ENCODE measurements around the gene TPSG1.
"Not testable (repeated sequence)": the region's sequence is repeated elsewhere in the genome, so short reads cannot be mapped to it uniquely, and the experiment has no call there.

TPSG1 gene

GRCh38 chr16:1225051-1225451, at the start of gene TPSG1:
Gene TPSG1, minus strand, starts transcription at chr16:1225268. Its CDS starts 16 bp downstream, at chr16:1225252.
- no peak for DNase-seq (ENCODE audit: low read depth)

DNA sequence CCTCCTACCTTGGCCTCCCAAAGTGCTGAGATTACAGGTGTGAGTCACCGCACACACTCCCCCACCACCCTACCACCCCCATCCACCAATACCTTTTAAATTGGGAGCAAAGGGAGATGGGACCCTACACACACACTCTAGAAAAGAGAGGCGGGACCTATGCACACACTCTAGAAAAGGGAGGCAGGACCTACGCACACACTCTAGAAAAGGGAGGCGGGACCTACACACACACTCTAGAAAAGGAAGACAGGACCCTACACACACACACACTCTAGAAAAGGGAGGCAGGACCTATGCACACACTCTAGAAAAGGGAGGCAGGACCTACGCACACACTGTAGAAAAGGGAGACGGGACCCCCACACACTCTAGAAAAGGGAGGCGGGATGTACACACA, 49.7 kb upstream of the TPSG1 start:
- H3K4me3 ChIP-seq (ENCODE audit: low read depth, low read length), result no peak overlapping the region
- no peak for DNase-seq (ENCODE audit: low read depth)
- TF ChIP-seq, protein P1, sequence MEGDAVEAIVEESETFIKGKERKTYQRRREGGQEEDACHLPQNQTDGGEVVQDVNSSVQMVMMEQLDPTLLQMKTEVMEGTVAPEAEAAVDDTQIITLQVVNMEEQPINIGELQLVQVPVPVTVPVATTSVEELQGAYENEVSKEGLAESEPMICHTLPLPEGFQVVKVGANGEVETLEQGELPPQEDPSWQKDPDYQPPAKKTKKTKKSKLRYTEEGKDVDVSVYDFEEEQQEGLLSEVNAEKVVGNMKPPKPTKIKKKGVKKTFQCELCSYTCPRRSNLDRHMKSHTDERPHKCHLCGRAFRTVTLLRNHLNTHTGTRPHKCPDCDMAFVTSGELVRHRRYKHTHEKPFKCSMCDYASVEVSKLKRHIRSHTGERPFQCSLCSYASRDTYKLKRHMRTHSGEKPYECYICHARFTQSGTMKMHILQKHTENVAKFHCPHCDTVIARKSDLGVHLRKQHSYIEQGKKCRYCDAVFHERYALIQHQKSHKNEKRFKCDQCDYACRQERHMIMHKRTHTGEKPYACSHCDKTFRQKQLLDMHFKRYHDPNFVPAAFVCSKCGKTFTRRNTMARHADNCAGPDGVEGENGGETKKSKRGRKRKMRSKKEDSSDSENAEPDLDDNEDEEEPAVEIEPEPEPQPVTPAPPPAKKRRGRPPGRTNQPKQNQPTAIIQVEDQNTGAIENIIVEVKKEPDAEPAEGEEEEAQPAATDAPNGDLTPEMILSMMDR (IDR thresholded peaks at IDR 0.05; ENCODE audit: low read depth, low read length), result no peak
- no peak for TF ChIP-seq MYC (IDR thresholded peaks at IDR 0.05; ENCODE audit: low read depth, low read length)
- TF ChIP-seq, protein P2, sequence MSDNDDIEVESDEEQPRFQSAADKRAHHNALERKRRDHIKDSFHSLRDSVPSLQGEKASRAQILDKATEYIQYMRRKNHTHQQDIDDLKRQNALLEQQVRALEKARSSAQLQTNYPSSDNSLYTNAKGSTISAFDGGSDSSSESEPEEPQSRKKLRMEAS (IDR thresholded peaks at IDR 0.05; ENCODE audit: low read depth, low read length), result no peak
- TF ChIP-seq POLR2A (IDR thresholded peaks at IDR 0.05; ENCODE audit: extremely low read depth, insufficient read length), result no peak

More at GRCh38 chr16:1225051-1225451, at the start of gene TPSG1:
- no peak within 1 kb of the TSS for H3K4me3 ChIP-seq (ENCODE audit: low read depth, low read length)
- TF ChIP-seq, protein P2 (IDR thresholded peaks at IDR 0.05; ENCODE audit: low read depth, low read length), result no peak
- TF ChIP-seq, protein P1 (IDR thresholded peaks at IDR 0.05; ENCODE audit: low read depth, low read length), result no peak
- TF ChIP-seq MYC (IDR thresholded peaks at IDR 0.05; ENCODE audit: low read depth, low read length), result no peak
- TF ChIP-seq POLR2A (IDR thresholded peaks at IDR 0.05; ENCODE audit: extremely low read depth, insufficient read length), result no peak

DNA sequence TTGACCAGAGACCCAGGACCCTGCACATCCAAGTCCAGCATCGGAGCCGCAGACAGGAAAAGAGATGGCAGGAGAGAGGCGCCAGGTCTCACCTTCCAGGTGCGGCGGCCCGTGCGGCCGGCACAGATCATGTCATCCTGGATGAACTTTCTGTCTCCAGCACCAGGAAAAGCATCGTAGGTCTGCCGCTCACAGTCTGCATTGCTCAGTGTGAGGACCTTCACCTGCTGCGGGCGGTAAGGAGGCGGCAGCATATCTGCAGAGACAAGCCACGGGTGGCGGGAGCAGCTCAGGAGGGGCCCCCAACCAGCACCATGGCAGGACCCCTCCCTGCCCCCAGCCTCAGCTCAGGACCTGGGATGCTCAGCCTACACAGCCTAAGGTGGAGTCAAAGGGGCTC, 48.7 kb upstream of the TPSG1 start:
- DNase-seq (ENCODE audit: low read depth), result no peak
- H3K4me3 ChIP-seq (ENCODE audit: low read depth, low read length), result no peak overlapping the region
- TF ChIP-seq, protein P2 (IDR thresholded peaks at IDR 0.05; ENCODE audit: low read depth, low read length), result no peak
- no peak for TF ChIP-seq MYC (IDR thresholded peaks at IDR 0.05; ENCODE audit: low read depth, low read length)
- TF ChIP-seq POLR2A (IDR thresholded peaks at IDR 0.05; ENCODE audit: extremely low read depth, insufficient read length), result no peak
- TF ChIP-seq, protein P1 (IDR thresholded peaks at IDR 0.05; ENCODE audit: low read depth, low read length), result no peak

- no peak for TF ChIP-seq MYC (IDR thresholded peaks at IDR 0.05; ENCODE audit: low read depth, low read length)
- no peak for TF ChIP-seq POLR2A (IDR thresholded peaks at IDR 0.05; ENCODE audit: extremely low read depth, insufficient read length)
- TF ChIP-seq, protein P1 (IDR thresholded peaks at IDR 0.05; ENCODE audit: low read depth, low read length), result no peak
- TF ChIP-seq, protein P2 (IDR thresholded peaks at IDR 0.05; ENCODE audit: low read depth, low read length), result no peak
- no peak overlapping the region for H3K4me3 ChIP-seq (ENCODE audit: low read depth, low read length)
- no peak for DNase-seq (ENCODE audit: low read depth)
These were observed 47.6 kb upstream of the TPSG1 start for GRCh38 chr16:1272453-1273198.

GRCh38 chr16:1271724-1272413, 46.8 kb upstream of the TPSG1 start:
- not testable (repeated sequence) for DNase-seq (ENCODE audit: low read depth); H3K4me3 ChIP-seq (ENCODE audit: low read depth, low read length)

- TF ChIP-seq POLR2A (IDR thresholded peaks at IDR 0.05; ENCODE audit: extremely low read depth, insufficient read length) (no peak), MYC (IDR thresholded peaks at IDR 0.05; ENCODE audit: low read depth, low read length) (no peak)
- TF ChIP-seq, protein P1 (IDR thresholded peaks at IDR 0.05; ENCODE audit: low read depth, low read length), result no peak
- DNase-seq (ENCODE audit: low read depth), result no peak
These were observed 46.3 kb upstream of the TPSG1 start for GRCh38 chr16:1271380-1271723.

GRCh38 chr16:1269418-1269817, 44.4 kb upstream of the TPSG1 start:
- DNase-seq (ENCODE audit: low read depth); H3K4me3 ChIP-seq (ENCODE audit: low read depth, low read length): not testable (repeated sequence)

More at GRCh38 chr16:1271380-1271723, 46.3 kb upstream of the TPSG1 start:
- no peak overlapping the region for H3K4me3 ChIP-seq (ENCODE audit: low read depth, low read length)

All from NB4 (cell line).